GM12878 (cell line): ENCODE data around the gene ZNF385A. TPM values are rescaled to one million over a fixed set of nuclear protein-coding genes. Genes with fewer than 3 reads are reported as not detected.

Experiments
- ATAC-seq: fragments of 200-7000 bp; cut with Tn5 transposase; 3 replicates; pipeline ENCODE4 v1.9.1; 2020; ENCODE audit warnings: mild to moderate bottlenecking, moderate library complexity
- BruUV-seq: library from RNA; stranded (reverse); fragments of 400-500 nt; replicated peaks from 2 replicates; lab custom pipeline; 2021; lab: Mats Ljungman, UMichigan
- CTCF ChIA-PET: fragments of 300-600 bp; sonication (Branson Sonifier 250); formaldehyde crosslinking; extraction: SDS; loops from one replicate; lab custom pipeline; 2021; ENCODE audit warnings: inconsistent platforms; lab: Yijun Ruan, JAX
- POLR2A ChIA-PET: fragments of 350-600 bp; formaldehyde crosslinking; extraction: SDS; loops from one replicate; lab custom pipeline; 2021; ENCODE audit warnings: inconsistent platforms; lab: Charles Lee
- RAD21 ChIA-PET: fragments of 300-600 bp; sonication (Branson Sonifier 250); formaldehyde crosslinking; loops from one replicate; lab custom pipeline; 2023; ENCODE audit warnings: antibody characterized with exemption; ENCODE audit not compliant: unreplicated experiment; lab: Charles Lee
- SMC1A ChIA-PET: fragments of 300-600 bp; sonication (Branson Sonifier 250); formaldehyde crosslinking; loops from one replicate; lab custom pipeline; 2023; ENCODE audit not compliant: unreplicated experiment, uncharacterized antibody; lab: Charles Lee
- DNase-seq: peaks from one replicate; pipeline ENCODE4 v3.0.0-alpha.2; 2011; ENCODE audit warnings: low read depth, low spot score
- FAIRE-seq: peaks from 3 replicates; lab custom pipeline; 2011; peaks lifted over from hg19 to GRCh38; lab: Jason Lieb, UNC
- H2AFZ ChIP-seq: 2 replicates; pipeline ENCODE4 v1.6.0; 2011; ENCODE audit warnings: low read depth, low read length, control low read depth; ENCODE audit not compliant: control insufficient read depth
- H3K27ac ChIP-seq: 2 replicates; pipeline ENCODE4 v1.5.1; 2011; ENCODE audit warnings: control low read depth; ENCODE audit not compliant: control insufficient read depth, insufficient read depth
- H3K27me3 ChIP-seq, 2 experiments: replicated peaks in 1 of 2; 2 replicates each; pipeline versions ENCODE4 v1.6.0 to v1.6.1; 2011; ENCODE audit warnings: low read length in 1 of 2; ENCODE audit not compliant: control insufficient read depth in 2 of 2, insufficient read depth in 2 of 2
- H3K36me3 ChIP-seq, 2 experiments: 2 replicates each; pipeline ENCODE4 v1.5.1; 2011; ENCODE audit warnings: low read length in 1 of 2; ENCODE audit not compliant: control insufficient read depth in 2 of 2, insufficient read depth in 2 of 2
- H3K4me1 ChIP-seq: 2 replicates; pipeline ENCODE4 v1.6.1; 2011; ENCODE audit warnings: mild to moderate bottlenecking, low read length, moderate library complexity, mixed read lengths; ENCODE audit not compliant: control insufficient read depth, insufficient read depth
- H3K4me2 ChIP-seq: 2 replicates; pipeline ENCODE4 v1.6.0; 2011; ENCODE audit warnings: control low read depth; ENCODE audit not compliant: control insufficient read depth, insufficient read depth
- H3K4me3 ChIP-seq: fragments of 200-600 bp; sonication (generic); 2 replicates; pipeline ENCODE4 v1.5.1; 2016
- H3K79me2 ChIP-seq: 2 replicates; pipeline ENCODE4 v1.6.0; 2011; ENCODE audit warnings: low read length; ENCODE audit not compliant: control insufficient read depth, insufficient read depth
- H3K9ac ChIP-seq: 2 replicates; pipeline ENCODE4 v1.8.0; 2011; ENCODE audit warnings: low read length, control low read depth, mixed read lengths; ENCODE audit not compliant: control insufficient read depth, insufficient read depth
- H3K9me3 ChIP-seq: replicated peaks from 3 replicates; pipeline ENCODE4 v1.5.1; 2011; ENCODE audit warnings: mild to moderate bottlenecking, low read length; ENCODE audit not compliant: control insufficient read depth, insufficient read depth
- H4K20me1 ChIP-seq: 2 replicates; pipeline ENCODE4 v1.6.0; 2011; ENCODE audit not compliant: control insufficient read depth, insufficient read depth
- ATF3 ChIP-seq: IDR thresholded peaks from 2 replicates; pipeline ENCODE4 v1.6.1; 2011; ENCODE audit warnings: low read depth, mild to moderate bottlenecking, low read length, moderate library complexity, borderline replicate concordance; ENCODE audit errors: extremely low read depth
- EGR1 ChIP-seq, 2 experiments: IDR thresholded peaks; 1 replicate in 1 of 2; 2 replicates in 1 of 2; pipeline ENCODE4 v1.6.1; 2011 to 2012; ENCODE audit warnings: low read depth in 2 of 2, low read length in 2 of 2, borderline replicate concordance in 1 of 2, mild to moderate bottlenecking in 1 of 2, moderate library complexity in 1 of 2
- HDGF ChIP-seq: fragments of 450-650 bp; IDR thresholded peaks from 2 replicates; pipeline ENCODE4 v1.6.1; 2016; ENCODE audit warnings: antibody characterized with exemption
- IKZF1 ChIP-seq: fragments of 450-650 bp; conservative IDR thresholded peaks from 2 replicates; pipeline ENCODE4 v1.6.1; 2017; ENCODE audit warnings: antibody characterized with exemption, mild to moderate bottlenecking
- MAX ChIP-seq: IDR thresholded peaks from 2 replicates; pipeline ENCODE4 v1.6.1; 2012; ENCODE audit warnings: low read depth, low read length, improper control_type of control experiment
- MTA2 ChIP-seq: fragments of 450-650 bp; IDR thresholded peaks from 2 replicates; pipeline ENCODE4 v1.6.1; 2016; ENCODE audit warnings: low read depth, mild to moderate bottlenecking, moderate library complexity
- NRF1 ChIP-seq: conservative IDR thresholded peaks from 2 replicates; pipeline ENCODE4 v1.6.1; 2011; ENCODE audit warnings: mild to moderate bottlenecking, low read depth, low read length, improper control_type of control experiment
- PKNOX1 ChIP-seq: fragments of 450-650 bp; IDR thresholded peaks from 2 replicates; pipeline ENCODE4 v1.6.1; 2016; ENCODE audit warnings: mild to moderate bottlenecking
- PML ChIP-seq: IDR thresholded peaks from 2 replicates; pipeline ENCODE4 v1.6.1; 2012; ENCODE audit warnings: low read length, inconsistent platforms
- SREBF1 ChIP-seq: IDR thresholded peaks from 2 replicates; pipeline ENCODE4 v1.6.1; 2012; ENCODE audit warnings: mild to moderate bottlenecking, low read length
- ZBTB4 ChIP-seq: fragments of 450-650 bp; formaldehyde crosslinking; IDR thresholded peaks from 2 replicates; pipeline ENCODE4 v1.4.0; 2022; ENCODE audit warnings: mild to moderate bottlenecking, moderate library complexity
- ZNF384 ChIP-seq: IDR thresholded peaks from 2 replicates; pipeline ENCODE4 v1.6.1; 2012; ENCODE audit warnings: low read depth, mild to moderate bottlenecking, low read length, improper control_type of control experiment, borderline replicate concordance
- WGBS: methylation state at CpG from one replicate; pipeline ENCODE4 v1.1.6; 2016; ENCODE audit warnings: low lambda C conversion rate; ENCODE audit not compliant: insufficient replicate concordance, insufficient coverage; ENCODE audit errors: missing lambda C conversion rate; 5-methylcytosine and 5-hydroxymethylcytosine counted together
- in situ Hi-C: fragments of 300-500 bp; cut with MboI; formaldehyde crosslinking; loops from 9 replicates; pipeline ENCODE4 v1.14.3; 2018; ENCODE audit warnings: mixed read lengths
- intact Hi-C: fragments of 100-400 bp; cut with micrococcal nuclease; formaldehyde crosslinking; loops from one replicate; pipeline ENCODE4 v1.14.2; 2022; ENCODE audit not compliant: unreplicated experiment
- polyA plus RNA-seq, 11 experiments: library from polyadenylated mRNA; depleted of rRNA in 4 of 11; unstranded in 6 of 11; stranded (reverse) in 5 of 11; fragments of >200 nt; fragmentation: Nextera tagmentation in 4 of 11; fragmentation: Illumina TruSeq in 1 of 11; extraction: Ambion mirVana in 4 of 11; extraction: Trizol in 1 of 11; gene quantifications; 1 replicate in 1 of 11; 2 replicates in 10 of 11; pipeline versions ENCODE4 v1.2.1 to v1.2.3, GENCODE V29; 2011 to 2016; ENCODE audit warnings: inconsistent platforms in 2 of 11, missing spikeins in 2 of 11, low read depth in 1 of 11
- total RNA-seq, 4 experiments: library from RNA; depleted of rRNA in 3 of 4; stranded (reverse); fragments of >200 nt in 3 of 4; fragmentation: Illumina TruSeq in 1 of 4; extraction: Trizol in 1 of 4; gene quantifications; 2 replicates each; pipeline versions ENCODE4 v1.2.1 to v1.2.3, GENCODE V29; 2013 to 2021

Gene ZNF385A
- total and polyA plus RNA-seq, 10 of the 15 experiments (the other 5 are each of a cell fraction or from before 2014, with no cell fraction given), result 0.26 to 26.1 (median 4.9) TPM

GRCh38 chr12:54409267-54409666 is 24.7 kb upstream of the ZNF385A start:
- SMC1A ChIA-PET, result interaction anchor here (4.2 kb wide), 1 partner anchor 9 kb away, joined by 31 read pairs; no protein-coding TSS in a partner anchor
- 55% methylated on average over 8 of the region's 8 CpGs for WGBS
- in situ Hi-C loops, result no loop called here
- Histone ChIP-seq H3K4me2 (no peak overlapping the region), H3K79me2 (no peaks in the 10 kb centered on the region), H3K27ac (no peak overlapping the region), H3K4me3 (no peak overlapping the region), H3K27me3 (no peaks in the 10 kb centered on the region), H4K20me1 (no peaks in the 10 kb centered on the region), H3K4me1 (peaks cover 16% of the 10 kb centered on the region), H3K36me3 (no peaks in the 10 kb centered on the region), H3K9ac (no peak overlapping the region), H2AFZ (no peak overlapping the region), H3K9me3 (no peaks in the 10 kb centered on the region)
- no TSS peak for BruUV-seq
- intact Hi-C loops, result no loop called here
- TF ChIP-seq NRF1 (no peak), EGR1 (IDR thresholded peaks at IDR 0.05; ENCODE audit: borderline replicate concordance in 1 of 2, low read depth in 2 of 2, low read length in 2 of 2) (no peak), ZBTB4 (CRISPR knock-in tag) (no peak), PML (no peak), ATF3 (no peak), ZNF384 (no peak), MTA2 (no peak), IKZF1 (no peak), SREBF1 (no peak), MAX (no peak), PKNOX1 (no peak), HDGF (no peak)
- ATAC-seq (no peak), FAIRE-seq (no peak), DNase-seq (no peak)
- CTCF ChIA-PET, result interaction anchor here (1.3 to 13.8 kb wide), 3 partner anchors 8 to 30 kb away, joined by 4 to 251 read pairs (median 150); no protein-coding TSS in a partner anchor
- RAD21 ChIA-PET, result interaction anchor here (1.0 to 1.2 kb wide), 2 partner anchors 29 to 31 kb away, joined by 3 to 4 read pairs; no protein-coding TSS in a partner anchor
- POLR2A ChIA-PET, result interaction anchor here (0.6 kb wide), 3 partner anchors 22 to 583 kb away, joined by 3 to 4 read pairs (median 4); no protein-coding TSS in a partner anchor
